Calu3 (cell line): ENCODE results near the gene SIGLEC6. TPM values are rescaled to one million over a fixed set of nuclear protein-coding genes. Genes with fewer than 3 reads are reported as not detected.

Source experiments
- BruUV-seq: library from RNA; stranded (reverse); fragments of 400-500 nt; replicated peaks from 2 replicates; lab custom pipeline; 2021; lab: Mats Ljungman, UMichigan
- CTCF ChIA-PET: fragments of 300-600 bp; sonication (Branson Sonifier 250); formaldehyde crosslinking; loops from one replicate; lab custom pipeline; 2022; ENCODE audit warnings: antibody characterized with exemption; lab: Charles Lee
- DNase-seq: peaks from one replicate; pipeline ENCODE4 v3.0.0; 2022
- H3K27ac Mint-ChIP-seq: one replicate; pipeline ENCODE4 v1.8.0; 2022; ENCODE audit warnings: mixed read lengths; ENCODE audit not compliant: unreplicated experiment
- H3K27me3 Mint-ChIP-seq: one replicate; pipeline ENCODE4 v1.8.0; 2022; ENCODE audit warnings: mixed read lengths; ENCODE audit not compliant: unreplicated experiment
- H3K36me3 Mint-ChIP-seq: one replicate; pipeline ENCODE4 v1.8.0; 2022; ENCODE audit warnings: mild to moderate bottlenecking, moderate library complexity, mixed read lengths; ENCODE audit not compliant: insufficient read depth, unreplicated experiment
- H3K4me1 Mint-ChIP-seq: one replicate; pipeline ENCODE4 v1.8.0; 2022; ENCODE audit warnings: mild to moderate bottlenecking, low read depth, mixed read lengths; ENCODE audit not compliant: unreplicated experiment
- H3K4me3 Mint-ChIP-seq: one replicate; pipeline ENCODE4 v1.8.0; 2022; ENCODE audit warnings: mild to moderate bottlenecking, low read depth, moderate library complexity, mixed read lengths; ENCODE audit not compliant: unreplicated experiment
- H3K9me3 Mint-ChIP-seq: one replicate; pipeline ENCODE4 v1.8.0; 2022; ENCODE audit warnings: low read depth, mixed read lengths; ENCODE audit not compliant: unreplicated experiment
- CTCF ChIP-seq: fragments of 200-600 bp; IDR thresholded peaks from one replicate; pipeline ENCODE4 v1.8.0; 2022; ENCODE audit warnings: antibody characterized with exemption; ENCODE audit not compliant: unreplicated experiment
- intact Hi-C: fragments of 100-400 bp; cut with micrococcal nuclease; formaldehyde crosslinking; loops from one replicate; pipeline ENCODE4 v1.10.0; 2022; ENCODE audit not compliant: unreplicated experiment
- total RNA-seq: library from RNA; stranded (reverse); gene quantifications from 2 replicates; pipeline ENCODE4 v1.2.3, GENCODE V29; 2022

The SIGLEC6 gene
- total RNA-seq, 1 experiment from 2014 or later = not detected

- Mint-ChIP-seq H3K4me3 (no peak overlapping the region), H3K27me3 (peaks cover 29% of the 10 kb centered on the region), H3K4me1 (no peaks in the 10 kb centered on the region), H3K9me3 (peaks cover 3% of the 10 kb centered on the region), H3K36me3 (no peaks in the 10 kb centered on the region), H3K27ac (no peak overlapping the region)
- no peak for TF ChIP-seq CTCF
- DNase-seq = no peak
- intact Hi-C loops = no loop called here
- CTCF ChIA-PET = interaction anchor here (0.6 kb wide), 1 partner anchor 1166 kb away, joined by 3 read pairs; no protein-coding TSS in a partner anchor
- no TSS peak for BruUV-seq
Observed at GRCh38 chr19:51520728-51521127, 10.7 kb downstream of the SIGLEC6 start.

- no TSS peak for BruUV-seq
- TF ChIP-seq CTCF = peak; percentile 85
- intact Hi-C loops = loop anchor here (1.0 kb wide), 1 partner anchor 42 kb away; no protein-coding TSS in a partner anchor
- Mint-ChIP-seq H3K4me1 (no peaks in the 10 kb centered on the region), H3K4me3 (no peak overlapping the region), H3K9me3 (peaks cover 3% of the 10 kb centered on the region), H3K36me3 (no peaks in the 10 kb centered on the region), H3K27me3 (peaks cover 16% of the 10 kb centered on the region), H3K27ac (no peak overlapping the region)
- CTCF ChIA-PET = interaction anchor here (0.9 to 2.5 kb wide), 4 partner anchors 40 to 146 kb away, joined by 3 to 11 read pairs (median 6); no protein-coding TSS in a partner anchor
- peak; percentile 56 for DNase-seq
Observed at GRCh38 chr19:51514866-51515481, 16.5 kb downstream of the SIGLEC6 start.

GRCh38 chr19:51513968-51514367, 17.5 kb downstream of the SIGLEC6 start:
- BruUV-seq = no TSS peak
- no peaks in the 10 kb centered on the region for H3K4me1 Mint-ChIP-seq
- intact Hi-C loops = no loop called here
- H3K27me3 Mint-ChIP-seq = peaks cover 16% of the 10 kb centered on the region
- DNase-seq = no peak
- TF ChIP-seq CTCF = no peak
- CTCF ChIA-PET = interaction anchor here (0.6 kb wide), 1 partner anchor 15 kb away, joined by 3 read pairs; no protein-coding TSS in a partner anchor
- H3K9me3 Mint-ChIP-seq = peaks cover 3% of the 10 kb centered on the region
- H3K27ac Mint-ChIP-seq = no peak overlapping the region
- H3K4me3 Mint-ChIP-seq = no peak overlapping the region
- no peaks in the 10 kb centered on the region for H3K36me3 Mint-ChIP-seq

GRCh38 chr19:51511353-51511752, 20.1 kb downstream of the SIGLEC6 start:
- TF ChIP-seq CTCF = peak; percentile 23
- no TSS peak for BruUV-seq
- no peaks in the 10 kb centered on the region for H3K4me1 Mint-ChIP-seq
- peaks cover 16% of the 10 kb centered on the region for H3K27me3 Mint-ChIP-seq
- no peaks in the 10 kb centered on the region for H3K9me3 Mint-ChIP-seq
- intact Hi-C loops = no loop called here
- no peak for DNase-seq
- no peaks in the 10 kb centered on the region for H3K36me3 Mint-ChIP-seq
- H3K27ac Mint-ChIP-seq = no peak overlapping the region
- CTCF ChIA-PET = interaction anchor here (1.1 kb wide), 1 partner anchor 36 kb away, joined by 4 read pairs; no protein-coding TSS in a partner anchor
- no peak overlapping the region for H3K4me3 Mint-ChIP-seq
